ENCODE measurements around the gene DCC.

DCC gene

DNA sequence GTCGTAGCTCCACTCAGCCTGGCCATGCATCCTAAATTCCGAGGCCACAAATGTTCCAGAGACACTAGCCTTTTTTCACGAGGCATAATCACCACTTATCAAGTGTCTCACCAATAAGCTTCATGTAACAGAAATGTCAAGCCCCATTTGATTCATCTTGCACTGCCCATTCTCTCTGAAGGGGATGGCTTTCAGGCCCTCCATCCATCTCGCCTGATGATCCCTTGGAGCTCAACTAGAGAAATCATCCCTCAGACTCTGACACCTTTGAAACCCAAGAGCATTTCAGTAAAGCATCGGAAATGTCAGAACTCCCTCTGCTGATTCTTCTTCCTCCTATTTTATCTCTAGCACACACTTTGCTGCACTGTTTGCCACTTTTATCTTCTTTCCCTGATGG, 91.7 kb downstream of the DCC start:
- no peak for DNase-seq

DNA sequence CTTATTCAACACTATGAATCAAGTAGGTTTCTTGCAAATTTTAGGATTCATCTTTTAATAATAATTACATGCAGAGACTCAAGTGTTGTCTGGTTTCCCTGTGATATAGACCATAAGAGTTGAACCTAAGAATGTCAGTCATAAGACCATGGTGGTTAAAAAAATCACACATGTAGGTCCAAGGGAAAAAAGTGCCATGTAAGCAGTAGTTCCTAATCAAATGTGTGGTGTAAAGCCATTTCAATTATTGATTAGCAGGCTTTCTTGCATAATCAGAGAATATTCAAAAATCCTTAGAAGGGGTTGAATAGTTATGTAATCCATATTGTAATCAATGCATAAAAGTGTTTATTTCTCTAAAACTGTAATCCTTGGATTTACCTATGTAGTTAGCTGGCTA, 93.8 kb downstream of the DCC start:
- DNase-seq: no peak

DNA sequence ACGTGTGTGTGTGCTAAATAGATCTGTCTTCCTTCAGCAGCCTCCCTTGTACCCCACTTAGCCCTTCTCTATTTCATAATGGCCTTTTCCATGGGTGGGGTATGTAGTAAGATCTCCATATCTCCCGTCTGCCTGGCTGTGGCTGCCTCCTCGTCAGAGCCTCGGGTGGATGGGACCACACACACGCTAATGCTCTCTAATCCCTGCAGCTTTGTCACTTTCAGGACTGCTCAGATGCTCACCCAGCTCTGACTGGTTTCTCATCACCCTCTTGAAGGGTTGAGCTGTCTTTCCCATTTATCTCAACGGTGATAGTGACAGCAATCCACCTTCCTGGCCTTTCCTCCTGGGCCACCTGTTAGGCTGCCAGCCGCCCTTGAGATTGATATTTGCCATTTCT, 95.3 kb downstream of the DCC start:
- DNase-seq: no peak

DNA sequence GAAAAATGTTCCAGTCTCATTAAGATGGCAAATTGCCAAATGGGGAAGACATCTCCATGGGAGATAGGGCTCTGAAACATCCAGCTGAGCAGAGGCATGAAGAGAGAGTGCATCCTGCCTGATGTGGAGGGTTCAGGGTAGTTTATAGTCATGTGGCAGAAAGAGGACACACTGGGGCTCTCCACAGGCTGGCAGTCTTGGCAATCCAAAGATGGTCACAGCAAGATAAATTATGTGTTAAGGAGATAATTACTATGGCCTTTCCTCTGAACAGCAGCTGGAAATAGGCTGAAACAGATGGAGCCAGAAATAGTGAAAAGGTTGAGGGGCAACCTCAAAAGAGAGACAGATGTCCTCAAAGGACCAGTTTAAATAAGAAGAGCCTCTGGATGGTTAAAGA, 97.2 kb downstream of the DCC start:
- DNase-seq: no peak

DNA sequence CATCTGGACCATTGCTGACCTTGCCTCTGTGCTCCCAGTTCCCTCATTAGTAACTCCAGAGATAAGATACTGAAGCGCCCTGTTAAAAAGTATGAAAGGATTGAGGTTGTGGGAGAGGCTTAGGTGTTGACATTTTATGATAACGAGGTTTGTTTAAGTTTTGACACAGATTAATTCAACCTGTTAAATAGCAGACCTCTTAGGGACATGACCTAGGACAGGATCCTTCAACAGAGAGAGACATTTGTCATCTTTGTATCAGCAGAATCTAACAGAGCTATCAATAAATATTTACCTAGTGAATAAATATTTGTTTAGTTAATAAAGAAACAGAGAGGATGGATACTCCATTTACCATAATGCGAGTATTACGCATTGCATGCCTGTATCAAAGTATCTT, 99.5 kb downstream of the DCC start:
- DNase-seq: no peak

DNA sequence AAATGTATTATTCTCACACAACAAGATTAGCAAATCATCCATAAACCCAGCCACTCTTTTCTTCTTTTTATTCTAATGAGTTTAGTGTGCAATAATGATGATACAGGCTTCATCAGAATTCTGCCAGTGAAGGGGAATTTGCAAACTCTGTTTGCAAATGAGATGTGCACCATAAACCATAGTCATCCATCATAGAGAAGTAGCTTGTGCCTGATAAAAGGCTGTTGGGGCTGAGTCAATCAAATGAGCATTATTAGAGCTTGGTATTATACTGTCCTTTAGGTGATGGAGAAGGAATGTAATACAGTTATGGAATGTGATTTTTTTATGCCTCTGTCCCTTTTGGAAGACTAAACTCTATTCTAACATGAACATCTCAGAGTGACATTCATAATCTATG, 101.8 kb downstream of the DCC start:
- no peak for DNase-seq

DNA sequence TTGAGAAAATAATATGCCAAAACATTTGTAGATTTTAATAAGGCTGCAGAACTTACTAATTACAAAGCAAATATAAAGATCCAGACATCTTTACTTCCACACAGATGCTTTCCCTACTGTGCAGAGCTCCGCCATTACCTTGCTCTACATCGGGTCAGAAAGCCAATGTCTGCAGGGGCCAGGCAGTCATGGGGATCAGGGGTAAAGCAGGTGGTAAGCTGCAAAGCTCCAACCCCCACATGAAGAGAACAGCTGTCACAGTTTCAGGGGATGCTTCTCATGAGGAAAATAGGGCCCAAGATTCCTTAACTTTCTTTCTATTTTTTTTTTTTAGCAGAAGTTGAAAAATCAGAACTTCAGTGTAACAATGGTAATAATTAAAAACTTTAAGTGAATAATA, 102.7 kb downstream of the DCC start:
- DNase-seq: no peak

DNA sequence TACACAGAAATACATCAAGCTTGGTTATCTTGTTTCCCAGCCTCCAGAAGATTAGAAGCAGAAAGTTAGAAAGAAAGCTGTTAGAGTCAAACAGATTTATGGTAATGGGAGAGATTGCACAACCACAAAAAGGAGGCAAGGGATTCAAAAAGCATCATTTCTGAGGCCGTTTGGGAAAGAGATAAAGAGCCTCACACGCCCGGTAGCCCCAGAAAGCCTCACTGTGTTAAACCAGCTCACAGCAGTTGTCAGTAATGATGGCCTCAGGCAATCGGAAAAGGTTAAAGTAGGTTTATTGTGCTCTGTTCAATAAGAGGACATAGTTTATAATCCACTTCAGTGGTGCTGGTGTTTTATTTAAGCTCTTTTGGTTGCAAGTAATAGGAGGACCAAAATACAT, 111.3 kb downstream of the DCC start:
- DNase-seq: no peak

DNA sequence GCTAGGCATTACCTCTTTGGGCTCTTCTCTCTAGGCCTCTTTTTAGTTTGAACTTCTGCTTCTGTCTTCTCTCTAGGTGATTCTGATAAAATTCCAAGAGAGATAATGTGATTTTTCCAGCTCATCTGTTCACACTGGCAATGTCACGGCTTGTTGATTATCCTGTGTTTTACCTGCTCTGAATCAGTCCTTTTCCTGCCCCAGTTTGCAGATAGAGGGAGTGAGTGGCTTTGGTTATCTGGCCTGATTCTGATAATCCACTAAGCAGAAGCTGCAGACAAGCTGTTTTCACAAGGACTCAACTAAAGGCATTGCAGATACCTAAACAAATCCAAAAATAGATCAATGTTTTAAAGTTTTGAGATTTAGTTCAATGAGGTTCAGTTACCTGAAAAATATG, 111.9 kb downstream of the DCC start:
- no peak for DNase-seq

DNA sequence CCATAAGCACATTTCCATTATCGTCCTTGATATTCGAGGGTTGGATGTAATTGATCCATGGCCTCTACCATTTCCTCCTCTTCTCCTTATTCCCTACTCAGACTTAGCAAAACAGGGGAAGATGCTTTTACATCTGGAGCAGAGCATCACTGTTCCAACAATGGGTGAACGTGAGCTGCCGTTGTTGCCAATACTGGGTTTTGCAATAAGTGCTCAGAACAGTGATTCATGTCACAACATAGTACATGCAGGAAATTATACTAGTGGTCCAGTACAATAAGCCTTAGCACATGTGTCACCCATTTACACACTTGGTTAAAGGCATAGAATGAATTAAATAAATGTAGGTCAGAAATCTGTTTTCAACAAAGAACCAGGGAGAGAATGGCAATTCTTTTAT, 112.4 kb downstream of the DCC start:
- DNase-seq: no peak

DNA sequence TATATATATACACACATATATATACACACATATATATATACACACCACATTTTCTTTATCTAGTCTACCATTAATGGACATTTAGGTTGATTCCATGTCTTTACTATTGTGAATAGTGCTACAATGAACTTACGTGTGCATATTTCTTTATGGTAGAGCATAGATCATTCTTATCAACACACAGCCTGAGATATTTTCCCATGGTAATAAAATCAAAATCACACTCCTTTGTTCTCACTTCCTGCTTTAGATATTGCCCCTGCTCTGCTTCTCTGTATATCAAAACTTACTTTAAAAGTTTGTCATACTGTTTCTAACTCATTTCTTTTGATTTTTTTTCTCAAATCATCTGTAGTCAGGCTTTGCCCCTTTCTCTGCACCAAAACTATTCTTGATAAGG, 119.9 kb downstream of the DCC start:
- DNase-seq: no peak

DNA sequence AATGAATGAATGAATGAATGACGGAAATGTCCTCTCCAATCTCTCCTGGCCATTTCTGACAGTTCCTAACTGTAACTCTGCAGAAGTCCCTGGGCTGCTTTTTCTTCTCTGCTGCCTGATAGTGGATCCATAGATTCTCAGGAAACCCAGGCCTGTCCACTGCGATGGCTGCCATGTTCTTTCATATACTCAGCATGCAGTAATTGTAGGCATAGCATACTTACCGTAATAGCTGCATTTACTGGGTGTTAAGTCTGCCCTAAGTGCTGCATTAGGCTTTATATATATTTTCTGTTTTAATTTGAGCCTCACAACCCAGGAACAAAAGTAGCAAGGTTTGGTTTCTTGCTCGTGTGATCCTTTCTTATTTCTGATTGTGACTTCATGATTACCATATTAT, 122.9 kb downstream of the DCC start:
- no peak for DNase-seq

DNA sequence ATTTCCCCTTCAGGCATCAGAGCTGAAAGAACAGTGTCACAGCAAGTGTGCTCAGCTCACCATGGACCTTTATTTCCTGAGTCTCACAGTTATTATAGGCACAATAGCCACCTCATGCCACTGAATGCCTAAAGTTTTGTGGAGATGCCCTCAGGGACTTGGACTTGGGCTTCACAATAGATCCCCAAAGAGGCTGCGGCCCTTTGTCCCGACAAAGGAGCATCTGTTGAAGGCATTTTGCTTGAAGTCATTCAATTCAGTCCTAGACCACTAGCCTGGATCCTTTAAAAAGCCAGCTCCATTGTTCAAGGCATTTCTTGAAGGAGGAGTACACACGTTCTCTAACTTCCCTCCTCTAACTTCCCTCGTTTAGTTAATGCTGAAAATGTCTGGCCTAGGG, 125.4 kb downstream of the DCC start:
- no peak for DNase-seq

DNA sequence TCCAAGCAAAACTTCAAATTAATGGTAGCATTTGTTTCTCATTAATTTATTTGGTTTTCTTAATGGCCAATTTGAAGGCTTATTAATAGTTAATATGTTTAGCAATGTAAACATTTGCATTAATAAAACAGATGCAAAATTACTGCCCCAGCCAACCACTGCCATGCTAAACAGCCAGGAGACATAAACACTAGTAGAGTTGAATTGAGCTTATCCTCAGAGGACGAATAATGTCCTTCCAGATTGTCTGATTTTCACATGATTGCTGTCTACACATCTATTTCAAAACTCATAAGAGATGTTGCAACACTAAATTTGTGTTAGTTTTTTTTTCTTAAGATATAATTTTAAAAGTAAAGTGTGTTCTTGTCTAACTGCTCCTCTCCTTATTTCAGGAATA, 128.5 kb downstream of the DCC start:
- DNase-seq: no peak

DNA sequence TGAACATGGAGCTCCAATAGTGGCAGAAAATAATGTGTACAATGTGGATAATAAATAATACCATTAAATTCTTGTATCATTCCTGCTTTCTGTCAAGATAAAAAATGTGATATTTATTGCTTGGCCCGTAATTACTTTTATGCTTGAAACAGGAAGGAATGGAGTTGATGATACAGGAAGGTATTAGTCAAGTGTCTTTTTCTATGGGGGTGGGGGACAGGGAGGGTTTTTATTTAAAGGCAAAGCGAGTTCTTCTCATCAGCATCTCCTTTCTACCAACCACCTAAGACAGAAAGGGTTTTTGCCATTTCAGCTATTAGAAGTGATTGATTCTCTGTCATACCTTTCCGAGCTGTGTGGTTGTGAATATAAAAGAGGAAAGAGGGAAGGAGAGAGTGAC, 135.3 kb downstream of the DCC start:
- DNase-seq: no peak

DNA sequence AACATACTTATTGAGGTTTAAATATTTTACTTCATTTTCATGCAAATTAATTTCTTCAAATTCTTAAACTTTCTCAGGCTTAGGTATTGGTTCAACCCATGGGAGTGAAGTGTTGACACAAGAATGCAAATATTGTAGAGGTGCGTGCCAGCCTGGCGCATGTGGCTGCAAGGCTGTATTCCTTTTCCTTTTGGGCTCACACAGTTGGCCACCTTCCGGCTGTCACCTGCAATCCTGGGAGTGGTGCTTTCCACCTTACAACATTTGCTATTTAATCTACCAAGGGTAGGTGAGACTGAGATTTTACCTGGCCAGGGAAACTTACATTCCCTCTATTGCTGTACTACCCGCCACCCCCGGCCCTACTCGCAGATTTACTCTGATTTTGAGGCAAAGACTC, 141.1 kb downstream of the DCC start:
- no peak for DNase-seq

DNA sequence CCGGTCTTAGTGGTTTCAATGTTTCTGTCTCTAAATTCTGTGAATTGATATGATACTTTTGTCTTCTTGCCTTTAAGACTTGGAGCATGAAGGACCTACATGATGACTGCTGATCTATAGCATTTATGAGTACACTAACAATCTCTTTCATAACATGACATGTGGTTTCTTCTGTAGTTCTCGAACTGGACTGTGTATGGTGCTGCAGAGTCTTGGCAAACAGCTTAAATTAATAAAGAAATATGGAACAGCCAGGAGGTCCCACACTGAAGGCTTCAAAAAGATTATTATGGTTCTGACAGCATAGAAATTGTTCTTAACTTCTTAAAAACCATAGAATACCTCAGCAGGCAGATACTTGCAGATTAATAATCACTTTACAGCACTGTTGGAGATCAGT, 145.0 kb downstream of the DCC start:
- no peak for DNase-seq

DNA sequence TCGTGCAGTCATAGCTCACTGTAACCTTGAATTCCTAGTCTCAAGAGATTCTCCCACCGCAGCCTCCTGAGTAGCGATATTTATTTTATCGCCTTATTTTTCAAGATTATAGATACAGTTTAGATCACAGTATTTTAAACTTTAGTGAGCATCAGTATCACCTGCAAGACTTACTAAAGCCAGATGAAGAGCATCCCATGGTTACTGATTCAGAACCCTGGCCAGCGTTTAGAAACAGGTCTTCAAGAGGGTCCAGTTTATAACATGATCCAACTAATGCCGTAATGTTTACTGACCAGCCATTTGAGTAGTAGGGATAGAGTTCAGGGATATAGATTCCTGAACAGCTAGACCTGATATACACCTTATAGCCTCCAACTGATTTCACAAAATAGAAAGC, 146.1 kb downstream of the DCC start:
- DNase-seq: no peak

DNA sequence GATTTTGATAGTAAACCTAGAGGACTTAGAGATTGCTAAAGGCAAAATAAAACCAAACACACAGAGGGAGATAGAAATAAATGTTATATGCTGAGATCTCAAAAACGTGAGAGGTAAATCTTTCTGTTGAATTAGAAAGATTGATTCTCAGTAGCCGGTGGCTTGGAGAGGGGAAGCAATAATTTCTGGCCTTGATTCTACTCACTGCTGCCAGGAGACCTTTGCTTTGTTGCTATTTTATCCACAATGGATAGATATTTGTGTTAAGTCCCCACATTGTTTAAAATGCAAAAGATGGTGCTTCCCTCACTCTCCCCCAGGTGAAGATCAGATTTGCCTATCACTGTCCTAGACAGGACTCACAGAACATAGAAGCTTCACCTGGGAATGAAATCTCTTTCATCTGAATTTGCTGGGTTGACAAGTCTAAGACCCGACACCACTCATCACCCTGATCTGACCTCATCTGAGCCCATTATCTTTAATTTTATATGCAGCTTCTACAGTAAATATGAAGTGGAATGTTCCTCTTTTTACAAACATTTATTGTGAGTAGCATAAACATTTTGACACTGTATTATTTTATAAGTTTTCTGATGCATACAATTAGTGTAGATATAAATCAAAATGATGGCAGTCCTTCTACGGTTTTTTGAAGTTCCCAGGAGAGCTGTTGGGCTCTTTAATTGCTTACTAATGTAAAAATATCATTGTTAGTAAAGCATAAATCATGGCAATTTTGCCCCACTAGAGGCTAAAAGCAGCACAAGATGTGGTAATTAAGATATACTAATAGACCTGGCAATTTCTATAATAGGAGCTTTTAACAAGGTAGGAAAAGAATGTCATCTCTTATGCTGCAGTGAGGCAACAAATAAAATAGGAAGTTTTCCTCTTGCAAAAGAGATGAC, 149.7 kb downstream of the DCC start:
- no peak for DNase-seq

DNA sequence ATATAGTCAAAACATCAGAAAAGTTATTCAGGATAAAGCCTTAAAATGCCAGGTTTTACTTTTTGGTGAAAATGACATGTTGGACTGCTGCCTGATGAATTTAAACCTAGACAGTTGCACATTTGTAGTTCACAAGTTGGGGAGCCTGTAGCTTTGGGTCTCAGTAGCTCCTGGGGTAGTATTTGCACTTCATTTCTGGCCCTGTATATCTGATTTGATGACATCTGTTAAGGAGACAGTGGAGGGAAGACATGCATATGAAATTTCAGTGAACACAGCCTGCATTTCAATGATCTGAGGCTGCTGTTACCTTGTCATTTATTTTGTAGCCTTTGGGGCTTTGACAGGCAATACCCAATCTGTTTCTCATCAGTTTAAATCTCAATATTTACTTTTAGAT, 156.4 kb downstream of the DCC start:
- DNase-seq: no peak

DNA sequence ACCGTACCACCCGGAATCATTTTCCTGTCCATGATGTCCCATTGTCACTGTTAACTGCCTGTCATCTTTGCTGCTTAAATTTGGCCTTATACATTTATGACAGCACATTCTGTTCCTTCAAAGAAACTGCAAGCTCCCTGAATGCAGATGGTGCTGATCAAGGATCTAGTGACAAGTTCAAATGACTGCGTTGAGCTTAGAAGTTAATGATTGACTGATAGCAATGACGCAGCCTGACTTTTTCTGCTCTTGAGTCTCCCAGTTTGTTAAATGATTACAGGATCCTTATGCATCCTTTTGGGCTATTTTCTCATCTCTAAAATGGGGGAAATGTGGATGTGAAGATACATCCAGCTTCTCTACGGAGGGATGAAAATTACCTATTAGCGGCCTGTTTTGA, 159.0 kb downstream of the DCC start:
- DNase-seq: no peak

DNA sequence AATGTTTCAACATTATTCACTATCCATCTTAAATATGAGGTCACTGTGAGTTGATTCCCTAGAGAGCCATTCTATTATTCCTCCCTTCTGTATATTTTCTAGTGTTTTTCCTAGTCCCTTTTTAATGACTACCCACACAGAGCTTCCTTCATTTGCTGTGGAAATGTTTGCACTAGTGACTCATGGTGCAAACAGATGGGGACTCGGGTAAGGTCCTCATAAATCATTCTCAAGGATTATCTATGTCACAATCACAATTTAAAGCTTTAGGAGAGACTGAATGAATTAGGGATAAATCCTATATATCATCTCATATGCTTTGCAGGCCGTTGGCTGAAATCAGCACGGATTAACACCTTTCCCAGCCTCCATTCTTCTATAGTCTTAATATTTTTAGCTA, 159.6 kb downstream of the DCC start:
- DNase-seq: no peak

DNA sequence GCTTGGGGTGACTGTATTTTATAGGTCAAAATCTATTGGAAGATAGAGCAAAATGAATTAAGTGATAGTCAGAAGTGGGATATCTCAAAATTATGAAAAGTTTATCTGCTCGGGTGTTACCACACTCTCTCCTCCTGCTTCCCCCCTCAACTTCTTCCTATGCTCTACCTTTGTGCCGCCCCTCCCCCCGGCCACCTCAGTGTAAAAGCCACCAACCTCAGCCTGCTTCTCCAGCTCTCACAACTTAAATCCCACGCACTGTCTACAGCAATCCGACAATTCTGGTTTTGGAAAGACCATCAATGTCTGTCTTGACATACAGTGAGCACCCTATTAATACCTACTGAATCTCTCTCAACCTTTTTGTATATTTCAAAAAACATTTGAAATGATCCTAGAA, 164.6 kb downstream of the DCC start:
- no peak for DNase-seq

DNA sequence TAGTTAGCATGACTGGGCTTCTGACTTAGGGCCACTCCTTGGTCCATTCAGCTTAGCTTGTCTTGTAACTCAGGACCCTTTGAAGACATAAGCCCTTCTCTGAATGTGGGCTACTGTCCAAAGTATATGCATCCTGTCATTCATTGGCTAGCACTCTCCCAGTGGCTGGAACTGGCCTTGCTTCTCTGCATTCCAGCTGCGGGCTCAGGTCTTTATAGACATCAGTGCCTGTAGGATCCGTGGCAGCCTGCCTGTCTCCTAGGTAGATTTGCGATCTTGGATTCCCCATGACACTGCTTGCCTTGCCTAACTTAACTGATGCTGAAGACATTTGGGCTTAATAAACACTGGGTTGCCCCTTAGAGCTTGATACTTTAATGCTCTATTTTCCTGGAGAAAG, 170.1 kb downstream of the DCC start:
- DNase-seq: no peak

DNA sequence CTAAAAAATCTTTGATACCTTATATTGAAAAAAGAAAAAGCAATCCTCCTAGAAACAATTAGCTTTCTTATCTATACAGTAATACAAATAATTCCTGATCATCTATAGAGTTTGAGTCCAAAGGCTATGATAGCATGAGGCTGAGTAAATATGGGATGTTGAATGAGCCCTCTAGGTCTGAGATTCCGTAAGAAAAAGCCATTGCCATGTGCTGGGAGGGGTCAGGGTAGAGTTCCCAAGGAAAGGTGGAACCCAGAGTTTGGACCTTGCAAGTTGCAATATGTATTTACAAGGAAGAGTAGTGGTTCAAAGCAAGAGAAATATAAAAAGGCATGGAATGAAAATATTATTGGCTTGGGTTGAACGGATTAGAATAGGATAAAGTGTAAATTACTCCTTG, 178.1 kb downstream of the DCC start:
- no peak for DNase-seq
